Upper lobe of right lung (tissue), 1 donor: ENCODE data around the gene FILIP1. TPM values are rescaled to one million over a fixed set of nuclear protein-coding genes. Genes with fewer than 3 reads are reported as not detected.

ENCODE experiments used
- ATAC-seq: fragments of 200-7000 bp; cut with Tn5 transposase; one replicate; pipeline ENCODE4 v1.9.1; 2020; ENCODE audit warnings: mild to moderate bottlenecking, moderate library complexity
- DNase-seq: peaks from one replicate; pipeline ENCODE4 v3.0.0-alpha.2; 2020
- H3K27ac ChIP-seq: fragments of 200-600 bp; one replicate; pipeline ENCODE4 v1.8.0; 2022
- H3K27me3 ChIP-seq: fragments of 200-600 bp; one replicate; pipeline ENCODE4 v1.8.0; 2022; ENCODE audit warnings: mild to moderate bottlenecking
- H3K36me3 ChIP-seq: fragments of 200-600 bp; one replicate; pipeline ENCODE4 v1.8.0; 2022
- H3K4me1 ChIP-seq: fragments of 200-600 bp; one replicate; pipeline ENCODE4 v1.8.0; 2022
- H3K4me3 ChIP-seq: fragments of 200-600 bp; one replicate; pipeline ENCODE4 v1.8.0; 2022; ENCODE audit warnings: mild to moderate bottlenecking
- H3K9me3 ChIP-seq: fragments of 200-600 bp; one replicate; pipeline ENCODE4 v1.8.0; 2022
- intact Hi-C: fragments of 100-400 bp; cut with DNase I; formaldehyde crosslinking; loops from one replicate; pipeline ENCODE4 v1.11.0; 2022
- total RNA-seq: library from RNA; stranded (reverse); fragmentation: NEBNext Ultra II Directional; extraction: Animal tissue kit (Norgen Biotek cat#: 25700); gene quantifications from one replicate; pipeline ENCODE4 v1.2.1, GENCODE V29; 2021
- TF ChIP-seq, protein P1 (sequence below): fragments of 200-600 bp; IDR thresholded peaks from one replicate; pipeline ENCODE4 v1.8.0; 2022; ENCODE audit warnings: antibody characterized with exemption
- donor health status: DM: no; HTN: yes; CAD: no; lungs with severe emphysema.

Gene FILIP1
- total RNA-seq, 1 donor from 2014 or later, result 21.6 TPM

DNA sequence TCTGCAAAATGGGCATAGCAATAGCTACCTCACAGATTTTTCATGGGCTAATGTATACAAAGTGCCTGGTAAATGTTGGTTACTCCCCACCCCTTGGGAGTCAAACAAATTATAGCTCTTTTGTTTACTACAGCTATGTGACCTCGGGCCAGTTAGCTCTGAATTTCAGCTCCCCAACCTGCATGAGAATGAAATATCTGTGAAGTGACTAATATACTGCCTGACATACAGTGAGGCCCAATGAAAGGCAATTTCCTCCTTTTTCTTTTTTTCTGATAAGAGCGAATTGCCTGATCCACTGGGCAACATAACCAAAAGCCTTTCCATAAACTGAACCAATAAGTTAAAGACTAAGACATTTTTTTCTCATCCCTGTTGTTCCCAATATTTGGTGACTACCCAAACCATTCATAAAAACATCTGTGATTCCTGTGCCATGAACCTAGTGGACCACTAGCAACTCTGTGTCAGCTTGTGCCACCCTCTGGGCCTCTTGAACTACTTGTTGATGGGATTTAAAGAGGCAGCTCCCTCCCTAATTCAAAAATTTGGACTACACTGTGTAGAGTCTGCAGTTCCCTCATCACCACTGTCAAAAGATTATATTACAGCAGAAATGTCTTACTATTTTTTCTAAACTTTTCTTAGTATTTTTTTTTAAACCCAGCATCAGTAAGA, 117.1 kb downstream of the FILIP1 start:
- Histone ChIP-seq H3K4me1 (no peaks in the 10 kb centered on the region), H3K36me3 (no peaks in the 10 kb centered on the region), H3K27me3 (no peaks in the 10 kb centered on the region), H3K9me3 (no peaks in the 10 kb centered on the region), H3K4me3 (no peak overlapping the region), H3K27ac (no peak overlapping the region)
- TF ChIP-seq, protein P1, sequence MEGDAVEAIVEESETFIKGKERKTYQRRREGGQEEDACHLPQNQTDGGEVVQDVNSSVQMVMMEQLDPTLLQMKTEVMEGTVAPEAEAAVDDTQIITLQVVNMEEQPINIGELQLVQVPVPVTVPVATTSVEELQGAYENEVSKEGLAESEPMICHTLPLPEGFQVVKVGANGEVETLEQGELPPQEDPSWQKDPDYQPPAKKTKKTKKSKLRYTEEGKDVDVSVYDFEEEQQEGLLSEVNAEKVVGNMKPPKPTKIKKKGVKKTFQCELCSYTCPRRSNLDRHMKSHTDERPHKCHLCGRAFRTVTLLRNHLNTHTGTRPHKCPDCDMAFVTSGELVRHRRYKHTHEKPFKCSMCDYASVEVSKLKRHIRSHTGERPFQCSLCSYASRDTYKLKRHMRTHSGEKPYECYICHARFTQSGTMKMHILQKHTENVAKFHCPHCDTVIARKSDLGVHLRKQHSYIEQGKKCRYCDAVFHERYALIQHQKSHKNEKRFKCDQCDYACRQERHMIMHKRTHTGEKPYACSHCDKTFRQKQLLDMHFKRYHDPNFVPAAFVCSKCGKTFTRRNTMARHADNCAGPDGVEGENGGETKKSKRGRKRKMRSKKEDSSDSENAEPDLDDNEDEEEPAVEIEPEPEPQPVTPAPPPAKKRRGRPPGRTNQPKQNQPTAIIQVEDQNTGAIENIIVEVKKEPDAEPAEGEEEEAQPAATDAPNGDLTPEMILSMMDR, result no peak
- intact Hi-C loops, result no loop called here
- no peak for ATAC-seq
- no peak for DNase-seq

- TF ChIP-seq, protein P1, result no peak
- intact Hi-C loops, result no loop called here
- no peak for DNase-seq
- ATAC-seq, result no peak
- no peaks in the 10 kb centered on the region for H3K9me3 ChIP-seq
- H3K4me3 ChIP-seq, result no peak overlapping the region
- H3K4me1 ChIP-seq, result peaks cover 5% of the 10 kb centered on the region
- no peak overlapping the region for H3K27ac ChIP-seq
- no peaks in the 10 kb centered on the region for H3K36me3 ChIP-seq
- no peaks in the 10 kb centered on the region for H3K27me3 ChIP-seq
These were observed 118.6 kb downstream of the FILIP1 start for GRCh38 chr6:75374961-75375400.

GRCh38 chr6:75372884-75373283, 120.7 kb downstream of the FILIP1 start:
- DNase-seq (no peak), ATAC-seq (no peak)
- Histone ChIP-seq H3K27me3 (no peaks in the 10 kb centered on the region), H3K4me3 (no peak overlapping the region), H3K9me3 (no peaks in the 10 kb centered on the region), H3K27ac (no peak overlapping the region), H3K36me3 (no peaks in the 10 kb centered on the region), H3K4me1 (peaks cover 23% of the 10 kb centered on the region)
- intact Hi-C loops, result no loop called here
- TF ChIP-seq, protein P1, result no peak

DNA sequence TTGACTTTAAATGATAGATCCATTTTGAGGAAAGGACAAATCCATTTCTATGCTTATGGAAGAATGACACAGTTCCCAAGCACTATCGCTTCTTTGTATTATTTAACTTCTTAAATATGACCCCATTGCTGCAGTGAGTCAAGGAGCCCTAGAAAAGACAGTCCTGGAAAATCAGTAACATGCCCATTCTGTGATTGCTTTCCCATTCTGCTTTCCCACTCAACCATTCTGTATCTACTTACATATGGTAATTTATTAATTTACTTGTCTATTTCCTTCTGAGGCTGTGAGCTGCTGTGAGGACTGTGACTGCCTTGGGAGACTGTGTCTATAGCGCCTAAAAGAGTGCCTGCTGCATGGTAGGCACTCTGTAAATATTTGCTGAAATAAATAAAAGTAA, 123.6 kb downstream of the FILIP1 start:
- intact Hi-C loops, result no loop called here
- Histone ChIP-seq H3K4me1 (peaks cover 23% of the 10 kb centered on the region), H3K27me3 (no peaks in the 10 kb centered on the region), H3K4me3 (no peak overlapping the region), H3K27ac (peak overlapping the region; percentile 49), H3K9me3 (no peaks in the 10 kb centered on the region), H3K36me3 (no peaks in the 10 kb centered on the region)
- no peak for DNase-seq
- no peak for ATAC-seq
- TF ChIP-seq, protein P1, result no peak

GRCh38 chr6:75368864-75369402, 124.7 kb downstream of the FILIP1 start:
- Histone ChIP-seq H3K36me3 (no peaks in the 10 kb centered on the region), H3K4me3 (no peak overlapping the region), H3K4me1 (peaks cover 23% of the 10 kb centered on the region), H3K27me3 (no peaks in the 10 kb centered on the region), H3K9me3 (no peaks in the 10 kb centered on the region), H3K27ac (peak overlapping the region; percentile 49)
- intact Hi-C loops, result no loop called here
- no peak for DNase-seq
- TF ChIP-seq, protein P1, result no peak
- peak; percentile 31 for ATAC-seq
